Activated CD8-positive, alpha-beta memory T cell treated with anti-CD3 and anti-CD28 coated beads for 24 hours (primary cell): ENCODE data around the gene PTBP3.
"Not testable (repeated sequence)": the region's sequence is repeated elsewhere in the genome, so short reads cannot be mapped to it uniquely, and the experiment has no call there.

Source experiments
- DNase-seq: peaks from one replicate; pipeline ENCODE4 v3.0.0-alpha.2; 2020

The PTBP3 gene

GRCh38 chr9:112322701-112323377 is 10.6 kb downstream of the PTBP3 start:
- no peak for DNase-seq

GRCh38 chr9:112316258-112316943 is 17.0 kb downstream of the PTBP3 start:
- no peak for DNase-seq

GRCh38 chr9:112315331-112316257 is 17.8 kb downstream of the PTBP3 start:
- no peak for DNase-seq

GRCh38 chr9:112312139-112312538 is 21.3 kb downstream of the PTBP3 start:
- DNase-seq = no peak

- no peak for DNase-seq
Measured at GRCh38 chr9:112311497-112311896, 21.9 kb downstream of the PTBP3 start.

GRCh38 chr9:112310826-112311225 is 22.6 kb downstream of the PTBP3 start:
- no peak for DNase-seq

GRCh38 chr9:112308588-112308987 is 24.8 kb downstream of the PTBP3 start:
- no peak for DNase-seq

GRCh38 chr9:112301420-112301819 is 32.0 kb downstream of the PTBP3 start:
- DNase-seq = no peak

- no peak for DNase-seq
Measured at GRCh38 chr9:112299514-112299913, 33.9 kb downstream of the PTBP3 start.

GRCh38 chr9:112296929-112297328 is 36.5 kb downstream of the PTBP3 start:
- no peak for DNase-seq

- no peak for DNase-seq
Measured at GRCh38 chr9:112295174-112295573, 38.2 kb downstream of the PTBP3 start.

- DNase-seq = no peak
Measured at GRCh38 chr9:112288029-112288428, 45.4 kb downstream of the PTBP3 start.

GRCh38 chr9:112286926-112287325 is 46.5 kb downstream of the PTBP3 start:
- no peak for DNase-seq

GRCh38 chr9:112285056-112285455 is 48.4 kb downstream of the PTBP3 start:
- no peak for DNase-seq

GRCh38 chr9:112283582-112284253 is 49.7 kb downstream of the PTBP3 start:
- DNase-seq = no peak

GRCh38 chr9:112282841-112283240 is 50.6 kb downstream of the PTBP3 start:
- not testable (repeated sequence) for DNase-seq

GRCh38 chr9:112280904-112281303 is 52.5 kb downstream of the PTBP3 start:
- no peak for DNase-seq

- DNase-seq = no peak
Measured at GRCh38 chr9:112279501-112279900, 53.9 kb downstream of the PTBP3 start.

GRCh38 chr9:112278152-112278551 is 55.3 kb downstream of the PTBP3 start:
- no peak for DNase-seq

GRCh38 chr9:112274600-112274999 is 58.8 kb downstream of the PTBP3 start:
- DNase-seq = no peak

GRCh38 chr9:112273876-112274275 is 59.5 kb downstream of the PTBP3 start:
- no peak for DNase-seq

- no peak for DNase-seq
Measured at GRCh38 chr9:112271466-112272098, 61.8 kb downstream of the PTBP3 start.

GRCh38 chr9:112268413-112268812 is 65.0 kb downstream of the PTBP3 start:
- no peak for DNase-seq
